ENCODE data around the gene SFMBT1. TPM values are rescaled to one million over a fixed set of nuclear protein-coding genes. Genes with fewer than 3 reads are reported as not detected.

SFMBT1 gene
- total RNA-seq, 2 donors from 2014 or later, result 16.7 to 17.4 TPM

DNA sequence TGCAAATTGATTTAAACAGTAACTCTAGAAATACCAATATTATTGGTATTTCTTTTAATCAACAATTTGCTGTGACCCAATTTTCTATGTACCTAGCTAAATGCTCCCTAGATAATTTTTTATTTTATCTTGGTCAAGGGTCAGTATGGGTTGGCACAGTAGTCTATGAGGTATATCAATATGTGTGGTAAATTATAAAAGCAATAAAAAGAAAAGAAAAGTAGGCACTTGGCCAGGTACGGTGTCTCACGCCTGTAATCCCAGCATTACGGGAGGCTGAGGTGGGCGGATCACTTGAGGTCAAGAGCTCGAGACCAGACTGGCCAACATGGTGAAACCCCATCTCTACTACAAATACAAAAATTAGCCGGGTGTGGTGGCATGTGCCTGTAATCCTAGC, 114.5 kb downstream of the SFMBT1 start:
- no peak for DNase-seq (ENCODE audit: low spot score)
- H3K27me3 ChIP-seq, result no peaks in the 10 kb centered on the region
- no peaks in the 10 kb centered on the region for H3K9me3 ChIP-seq
- H3K27ac ChIP-seq, result no peak overlapping the region
- no peaks in the 10 kb centered on the region for H3K4me1 ChIP-seq
- no peak for TF ChIP-seq CTCF (IDR thresholded peaks at IDR 0.05)
- no peak overlapping the region for H3K4me3 ChIP-seq
- H3K36me3 ChIP-seq, result peaks cover 18% of the 10 kb centered on the region

DNA sequence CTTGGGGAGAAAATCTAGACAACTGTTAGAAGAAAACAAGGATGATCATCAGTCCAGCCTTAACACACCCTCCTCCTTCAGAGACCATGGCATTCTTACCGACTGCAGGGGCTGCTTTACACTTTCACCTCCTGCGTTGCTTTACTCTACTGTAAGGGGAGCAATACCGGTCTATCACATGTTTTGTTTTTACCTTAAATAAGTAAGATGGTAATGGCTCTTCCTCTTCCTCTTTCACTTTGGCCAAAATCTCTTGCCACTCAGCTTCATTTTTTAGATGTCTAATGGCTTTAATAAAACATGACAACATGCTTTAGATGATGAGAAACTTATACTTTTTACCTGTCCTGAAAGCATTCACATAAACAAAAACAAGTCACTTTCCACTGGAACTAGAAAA, 115.1 kb downstream of the SFMBT1 start:
- peaks cover 18% of the 10 kb centered on the region for H3K36me3 ChIP-seq
- no peak overlapping the region for H3K4me3 ChIP-seq
- no peaks in the 10 kb centered on the region for H3K4me1 ChIP-seq
- no peak for DNase-seq (ENCODE audit: low spot score)
- no peaks in the 10 kb centered on the region for H3K27me3 ChIP-seq
- no peaks in the 10 kb centered on the region for H3K9me3 ChIP-seq
- no peak for TF ChIP-seq CTCF (IDR thresholded peaks at IDR 0.05)
- H3K27ac ChIP-seq, result no peak overlapping the region

DNA sequence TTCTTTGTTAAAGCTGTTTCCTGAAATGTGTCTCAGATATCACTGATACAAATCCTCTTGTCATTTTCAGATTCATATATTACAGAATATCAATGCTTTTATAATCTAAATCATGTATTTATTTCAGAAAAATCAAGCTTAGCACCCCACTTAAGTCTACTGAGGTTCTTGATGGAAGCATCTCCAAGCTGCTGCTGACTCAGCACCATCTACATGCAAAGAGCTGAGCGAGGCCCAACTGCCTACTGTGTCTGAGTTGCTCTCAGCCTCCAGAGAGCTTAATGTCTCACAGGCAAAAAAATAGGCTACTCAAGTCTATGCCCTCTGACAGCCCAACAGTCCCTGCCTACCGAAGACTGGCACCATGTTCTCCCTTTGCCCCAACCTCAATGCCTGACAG, 119.3 kb downstream of the SFMBT1 start:
- H3K27ac ChIP-seq, result no peak overlapping the region
- peaks cover 17% of the 10 kb centered on the region for H3K36me3 ChIP-seq

DNA sequence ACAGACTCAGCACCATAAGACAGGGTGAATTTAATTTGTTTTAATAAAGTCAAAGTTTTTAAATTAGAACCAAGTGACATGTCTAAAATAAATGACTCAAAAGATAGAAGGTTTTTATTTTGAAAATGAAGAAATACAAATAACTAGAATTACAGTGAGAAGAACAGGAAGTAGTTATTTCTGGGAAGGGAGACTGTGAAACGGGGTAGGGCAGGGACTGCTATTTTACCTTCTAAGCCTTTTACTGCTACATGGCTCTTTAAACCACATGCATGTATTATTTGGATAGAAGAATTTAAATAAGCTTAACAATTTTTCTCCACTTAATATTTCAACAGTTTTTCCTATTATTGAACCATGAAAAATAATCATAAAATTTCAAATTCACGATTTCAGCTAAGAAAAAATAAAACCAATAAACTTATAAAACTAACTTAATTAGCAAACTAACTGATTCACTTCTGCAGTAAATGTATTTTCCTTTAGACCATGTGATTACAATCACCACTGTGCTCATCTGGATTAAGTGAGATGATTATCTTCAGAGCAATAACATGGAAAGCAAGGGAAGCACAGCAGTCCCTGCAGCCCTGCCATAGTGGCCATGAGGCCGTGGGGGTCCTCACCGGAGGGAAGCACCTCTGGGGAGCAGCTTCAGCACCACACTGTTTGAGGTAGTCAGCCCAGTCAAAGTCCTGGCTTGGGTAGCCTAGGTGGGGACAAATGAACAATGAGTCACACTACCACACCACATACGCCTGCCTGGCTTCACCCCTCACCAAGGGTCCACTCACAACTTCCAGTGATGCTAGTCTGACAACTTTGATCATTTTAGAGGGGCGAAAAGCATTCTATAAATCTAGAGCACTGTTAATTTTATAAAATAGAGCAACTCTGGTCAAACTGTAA, 120.2 kb downstream of the SFMBT1 start:
- no peak for TF ChIP-seq CTCF (IDR thresholded peaks at IDR 0.05)
- H3K27ac ChIP-seq, result no peak overlapping the region
- no peak overlapping the region for H3K4me3 ChIP-seq
- no peaks in the 10 kb centered on the region for H3K9me3 ChIP-seq
- H3K27me3 ChIP-seq, result no peaks in the 10 kb centered on the region
- no peak for DNase-seq (ENCODE audit: low spot score)
- no peaks in the 10 kb centered on the region for H3K4me1 ChIP-seq
- peaks cover 22% of the 10 kb centered on the region for H3K36me3 ChIP-seq

More for the DNA sequence above, 119.3 kb downstream of the SFMBT1 start:
- Histone ChIP-seq H3K27me3 (no peaks in the 10 kb centered on the region), H3K4me1 (no peaks in the 10 kb centered on the region), H3K9me3 (no peaks in the 10 kb centered on the region), H3K4me3 (no peak overlapping the region)
- no peak for DNase-seq (ENCODE audit: low spot score)
- TF ChIP-seq CTCF (IDR thresholded peaks at IDR 0.05), result no peak

GRCh38 chr3:52923963-52924362, 121.9 kb downstream of the SFMBT1 start:
- H3K9me3 ChIP-seq, result no peaks in the 10 kb centered on the region
- H3K27ac ChIP-seq, result no peak overlapping the region
- no peaks in the 10 kb centered on the region for H3K27me3 ChIP-seq
- TF ChIP-seq CTCF (IDR thresholded peaks at IDR 0.05), result no peak
- H3K4me3 ChIP-seq, result no peak overlapping the region
- H3K36me3 ChIP-seq, result peaks cover 36% of the 10 kb centered on the region
- no peaks in the 10 kb centered on the region for H3K4me1 ChIP-seq
- DNase-seq (ENCODE audit: low spot score), result no peak

All from right atrium auricular region (tissue), 2 donors.